Mononuclear cell (primary cell): ENCODE measurements around the gene GPC5. TPM values are rescaled to one million over a fixed set of nuclear protein-coding genes. Genes with fewer than 3 reads are reported as not detected.

Source experiments
- H3K27me3 ChIP-seq: 2 replicates; pipeline ENCODE4 v1.6.0; 2011; ENCODE audit warnings: low read length, control low read depth; ENCODE audit not compliant: insufficient read depth
- H3K4me1 ChIP-seq: 2 replicates; pipeline ENCODE4 v1.5.1; 2011; ENCODE audit warnings: mild to moderate bottlenecking, low read length, control low read depth; ENCODE audit not compliant: insufficient read depth
- H3K4me3 ChIP-seq: 2 replicates; pipeline ENCODE4 v1.5.1; 2011; ENCODE audit warnings: mild to moderate bottlenecking, low read length, moderate library complexity
- H3K9me3 ChIP-seq: 2 replicates; pipeline ENCODE4 v1.5.1; 2011; ENCODE audit warnings: low read depth, mild to moderate bottlenecking, control low read depth, low read length
- total RNA-seq: library from RNA; depleted of rRNA; stranded (reverse); fragments of >200 nt; gene quantifications from one replicate; pipeline ENCODE4 v1.2.3, GENCODE V29; 2012

GPC5 gene
- total RNA-seq, 1 donor, result 0.21 TPM

DNA sequence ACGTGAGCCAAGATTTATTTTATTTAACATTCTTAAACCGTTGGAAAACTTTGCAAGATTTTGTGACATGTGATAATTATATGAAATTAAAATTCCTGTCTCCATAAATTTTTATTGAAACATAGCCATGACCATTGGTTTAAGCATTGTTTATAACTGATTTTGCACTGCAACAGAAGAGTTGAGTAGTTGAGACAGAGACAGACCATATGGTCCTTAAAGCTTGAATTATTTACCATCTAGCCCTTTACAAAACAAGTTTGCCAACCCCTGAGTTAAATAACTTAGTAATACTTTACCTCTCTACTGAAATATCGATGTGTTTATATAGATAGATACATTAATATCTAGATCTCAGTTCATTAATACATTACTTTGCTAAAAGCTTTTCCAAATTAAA, 1014.1 kb downstream of the GPC5 start:
- Histone ChIP-seq H3K4me3 (no peak overlapping the region), H3K27me3 (no peaks in the 10 kb centered on the region), H3K4me1 (no peaks in the 10 kb centered on the region), H3K9me3 (peaks cover 4% of the 10 kb centered on the region)

DNA sequence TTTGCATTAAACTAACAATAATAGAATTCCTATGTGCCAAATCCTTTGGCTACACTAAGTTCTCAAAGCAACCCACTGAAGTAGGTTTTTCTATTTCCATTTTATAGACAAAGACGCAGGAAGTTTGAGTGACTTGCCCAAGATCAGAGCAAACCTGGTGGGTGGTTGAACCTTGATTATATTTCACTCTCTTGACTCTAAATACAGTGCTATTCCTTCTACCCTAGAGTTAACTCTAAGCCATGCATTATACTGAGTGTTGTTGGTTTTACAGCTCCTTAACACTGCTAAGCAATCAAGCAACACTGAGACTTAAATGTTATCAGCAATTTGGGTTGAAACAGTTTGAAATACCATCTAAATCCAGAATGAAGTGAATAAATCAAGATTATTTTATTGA, 1014.6 kb downstream of the GPC5 start:
- peaks cover 4% of the 10 kb centered on the region for H3K9me3 ChIP-seq
- no peaks in the 10 kb centered on the region for H3K27me3 ChIP-seq
- H3K4me3 ChIP-seq, result no peak overlapping the region
- H3K4me1 ChIP-seq, result no peaks in the 10 kb centered on the region

DNA sequence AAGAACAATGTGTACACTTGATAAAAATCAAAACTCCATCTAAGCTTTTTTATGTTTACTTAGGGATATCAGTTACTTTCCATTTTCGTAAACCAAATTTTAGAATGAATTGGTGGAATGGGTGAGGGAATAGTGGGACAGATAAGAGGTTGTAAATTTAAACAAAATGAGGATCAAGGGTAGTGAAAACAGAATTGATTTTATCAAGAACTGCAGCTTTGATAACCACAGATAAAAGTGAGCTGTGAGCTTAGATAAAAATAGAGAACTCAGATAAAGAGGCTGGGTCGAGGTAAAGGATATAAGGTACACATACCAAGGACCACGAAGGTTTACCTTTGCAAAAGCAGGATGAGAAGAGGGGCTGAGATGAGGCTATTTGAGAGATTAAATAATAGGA, 1015.0 kb downstream of the GPC5 start:
- Histone ChIP-seq H3K4me3 (no peak overlapping the region), H3K27me3 (no peaks in the 10 kb centered on the region)

DNA sequence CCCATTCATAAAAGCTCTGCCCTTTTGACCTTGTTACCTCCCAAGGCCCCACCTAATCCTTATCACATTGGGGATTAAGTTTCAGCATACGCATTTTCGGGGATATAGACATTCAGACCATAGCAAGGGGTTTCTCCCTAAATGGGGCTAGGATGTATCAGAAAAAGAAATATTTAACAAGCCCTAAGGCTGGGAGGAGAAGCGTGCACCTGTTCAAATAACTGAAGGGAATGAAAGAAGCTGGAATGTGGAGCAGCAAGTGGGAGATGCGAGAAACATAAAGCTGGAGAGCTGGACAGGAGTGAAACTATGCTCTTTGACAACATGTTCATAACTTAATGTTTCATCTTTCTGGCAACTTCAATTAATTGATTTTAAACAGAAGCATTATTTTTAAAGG, 1016.4 kb downstream of the GPC5 start:
- Histone ChIP-seq H3K4me3 (no peak overlapping the region), H3K9me3 (peaks cover 4% of the 10 kb centered on the region), H3K27me3 (no peaks in the 10 kb centered on the region), H3K4me1 (no peaks in the 10 kb centered on the region)

More for the DNA sequence above, 1015.0 kb downstream of the GPC5 start:
- Histone ChIP-seq H3K4me1 (no peaks in the 10 kb centered on the region), H3K9me3 (peaks cover 4% of the 10 kb centered on the region)

DNA sequence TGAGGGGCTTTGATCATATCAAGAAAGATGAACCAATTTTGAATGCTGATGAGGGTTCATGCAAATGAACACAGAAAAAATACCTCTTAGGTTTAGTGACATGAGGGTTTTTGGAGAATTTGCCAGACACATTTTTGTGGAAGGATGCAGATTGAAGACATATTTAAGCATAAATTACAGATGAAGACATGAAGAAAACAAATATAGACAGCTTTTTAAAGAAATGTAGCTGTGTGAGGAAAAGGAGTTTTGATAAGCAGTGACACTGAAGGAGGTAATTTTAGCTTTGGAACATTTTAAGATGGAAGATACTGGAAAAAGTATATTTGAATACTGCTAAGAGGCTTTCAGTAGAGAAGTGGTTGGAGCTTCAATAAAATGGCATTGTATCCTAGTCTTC, 1017.4 kb downstream of the GPC5 start:
- no peaks in the 10 kb centered on the region for H3K27me3 ChIP-seq
- H3K4me3 ChIP-seq, result no peak overlapping the region

DNA sequence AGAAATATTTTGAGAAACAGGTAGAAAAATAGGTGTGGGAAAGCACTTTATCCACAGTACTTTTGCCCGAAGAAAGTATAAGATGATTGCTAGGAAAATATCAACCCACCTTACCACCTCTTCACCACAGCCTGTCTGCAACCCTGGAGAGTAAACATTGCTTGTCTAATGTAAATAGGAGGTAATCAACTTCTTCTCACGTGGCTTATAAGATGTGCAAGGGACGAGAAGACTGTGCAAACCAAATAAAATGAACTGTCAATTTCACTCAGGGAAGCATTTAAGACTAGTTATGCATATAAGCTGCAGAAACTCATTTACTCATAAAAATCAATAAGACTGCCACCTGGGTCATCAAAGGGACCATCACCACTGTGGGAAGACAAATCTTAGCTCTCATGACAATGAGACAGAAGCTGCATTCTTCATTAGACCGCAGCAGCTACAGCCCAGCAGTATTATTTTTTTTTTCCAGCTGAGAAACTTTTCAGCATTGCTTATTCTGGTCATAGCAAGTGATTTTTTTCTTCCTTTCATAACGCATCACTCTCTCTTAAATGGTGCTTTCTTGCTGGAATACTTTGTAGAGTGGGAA, 1020.5 kb downstream of the GPC5 start:
- Histone ChIP-seq H3K4me1 (no peaks in the 10 kb centered on the region), H3K27me3 (no peaks in the 10 kb centered on the region), H3K9me3 (no peaks in the 10 kb centered on the region), H3K4me3 (no peak overlapping the region)

More for the DNA sequence above, 1017.4 kb downstream of the GPC5 start:
- Histone ChIP-seq H3K9me3 (peaks cover 4% of the 10 kb centered on the region), H3K4me1 (no peaks in the 10 kb centered on the region)

DNA sequence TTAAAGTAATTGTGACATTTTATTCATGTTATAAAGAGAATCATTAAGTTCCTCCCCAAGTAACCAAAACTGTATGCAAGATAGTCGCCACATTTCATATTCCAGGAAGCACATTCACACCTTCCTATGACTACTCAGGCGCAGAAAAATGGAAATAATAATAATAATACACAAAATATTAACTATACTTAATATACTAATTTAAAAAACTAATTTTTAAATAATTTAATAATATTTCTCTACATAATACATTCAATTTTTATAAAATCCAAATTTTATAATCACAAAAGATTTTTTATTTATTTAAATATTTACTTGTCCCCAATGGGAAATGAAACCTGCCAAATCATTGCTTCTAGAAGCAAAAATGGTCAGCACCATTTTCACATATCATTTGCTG, 1030.8 kb downstream of the GPC5 start:
- Histone ChIP-seq H3K27me3 (no peaks in the 10 kb centered on the region), H3K4me1 (no peaks in the 10 kb centered on the region), H3K9me3 (no peaks in the 10 kb centered on the region), H3K4me3 (no peak overlapping the region)

DNA sequence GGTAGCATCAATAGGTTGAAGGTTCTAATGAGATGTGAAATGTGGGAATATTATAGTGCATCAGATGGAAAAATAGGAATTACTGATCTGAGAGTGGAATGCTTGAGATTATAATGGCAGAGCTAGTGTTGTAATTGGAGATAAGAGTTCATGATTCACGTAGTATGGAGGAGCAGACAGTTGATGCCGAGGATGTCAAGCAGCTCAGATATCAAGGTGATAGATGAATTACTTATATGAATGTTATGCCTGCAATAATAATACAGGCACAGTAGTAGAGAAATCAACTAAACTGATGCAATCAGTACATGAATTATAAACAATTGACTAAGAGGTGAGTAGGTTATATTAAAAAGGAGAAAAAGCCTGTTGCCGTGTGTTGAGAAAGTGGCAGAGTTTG, 1035.0 kb downstream of the GPC5 start:
- Histone ChIP-seq H3K4me1 (no peaks in the 10 kb centered on the region), H3K9me3 (no peaks in the 10 kb centered on the region), H3K4me3 (no peak overlapping the region), H3K27me3 (no peaks in the 10 kb centered on the region)

DNA sequence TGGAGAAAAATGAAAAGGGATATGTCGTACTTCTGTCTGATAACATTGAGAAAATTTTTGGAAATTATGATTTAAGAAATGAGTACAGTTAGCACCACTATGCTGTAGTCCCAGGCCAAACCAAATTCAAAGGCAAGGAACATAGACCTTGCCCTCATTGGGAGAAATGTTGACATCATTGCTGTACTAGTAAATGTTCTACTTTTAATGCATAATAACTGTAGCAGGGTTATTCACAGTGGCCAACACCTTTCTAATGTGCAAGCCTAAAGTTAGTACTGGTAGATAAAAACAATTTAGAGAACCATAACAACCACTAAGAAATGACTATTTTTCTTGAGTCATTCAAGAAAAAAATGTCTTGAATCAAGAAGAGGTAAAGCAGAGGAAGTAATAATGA, 1035.5 kb downstream of the GPC5 start:
- no peaks in the 10 kb centered on the region for H3K27me3 ChIP-seq
- no peak overlapping the region for H3K4me3 ChIP-seq
- no peaks in the 10 kb centered on the region for H3K4me1 ChIP-seq
- H3K9me3 ChIP-seq, result no peaks in the 10 kb centered on the region

DNA sequence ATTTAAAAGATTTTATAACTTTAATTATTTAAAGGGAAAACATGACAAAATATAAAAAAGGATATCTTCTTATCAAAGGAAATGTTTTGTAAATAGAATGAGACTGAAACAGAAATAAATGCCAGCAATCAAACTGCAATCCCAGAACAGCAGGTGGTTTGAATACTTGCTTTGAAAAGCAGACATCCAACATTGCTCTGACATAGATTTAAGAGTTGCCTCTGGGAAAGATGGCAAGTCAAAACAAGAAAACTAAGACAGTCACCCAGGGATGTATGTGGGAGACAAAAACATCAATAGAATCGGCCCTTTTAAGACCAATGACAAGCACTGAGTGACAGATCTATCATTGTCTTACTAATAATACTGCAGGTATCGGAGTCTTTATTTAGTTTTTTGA, 1038.5 kb downstream of the GPC5 start:
- Histone ChIP-seq H3K9me3 (no peaks in the 10 kb centered on the region), H3K27me3 (no peaks in the 10 kb centered on the region), H3K4me1 (no peaks in the 10 kb centered on the region), H3K4me3 (no peak overlapping the region)

DNA sequence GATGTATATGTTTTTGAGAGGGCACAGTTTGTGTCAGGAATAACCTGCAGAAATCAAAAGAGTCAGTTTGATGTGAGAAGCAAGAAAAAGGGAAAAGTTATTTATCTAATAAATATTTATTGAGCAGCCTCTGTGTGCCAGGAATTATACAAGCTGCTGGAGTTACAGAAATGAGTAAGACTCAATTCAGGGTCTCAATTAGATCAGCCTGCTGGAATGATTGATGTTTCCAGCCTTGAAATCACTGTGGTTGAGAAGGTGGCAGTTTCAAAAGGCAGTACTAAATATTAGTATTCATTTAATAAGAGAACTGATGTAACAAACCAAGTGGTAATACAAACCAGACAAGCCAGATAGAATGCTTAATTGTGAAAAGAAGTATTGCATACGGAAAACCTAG, 1045.8 kb downstream of the GPC5 start:
- no peaks in the 10 kb centered on the region for H3K4me1 ChIP-seq
- H3K9me3 ChIP-seq, result peaks cover 7% of the 10 kb centered on the region
- H3K27me3 ChIP-seq, result no peaks in the 10 kb centered on the region
- H3K4me3 ChIP-seq, result no peak overlapping the region

DNA sequence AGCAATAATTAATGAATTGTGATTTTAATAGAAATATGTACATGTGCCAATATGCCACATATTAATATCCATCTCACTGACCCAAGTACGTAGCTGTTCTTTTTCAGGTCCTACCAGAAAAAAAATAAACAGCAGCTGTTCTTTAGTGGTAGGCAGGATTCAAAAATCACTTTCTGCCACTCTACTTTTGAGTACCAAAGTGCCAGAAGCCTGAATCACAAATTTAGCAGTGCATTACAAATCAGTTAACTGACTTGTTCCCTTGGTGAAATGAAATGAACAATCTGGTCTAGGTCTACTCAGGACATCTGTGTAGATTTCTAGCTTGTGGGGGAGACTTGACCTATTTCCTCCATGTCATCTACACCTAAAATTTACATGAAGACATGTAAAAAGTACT, 1052.6 kb downstream of the GPC5 start:
- H3K4me3 ChIP-seq, result no peak overlapping the region
- no peaks in the 10 kb centered on the region for H3K27me3 ChIP-seq
- H3K4me1 ChIP-seq, result no peaks in the 10 kb centered on the region
- H3K9me3 ChIP-seq, result peaks cover 14% of the 10 kb centered on the region

DNA sequence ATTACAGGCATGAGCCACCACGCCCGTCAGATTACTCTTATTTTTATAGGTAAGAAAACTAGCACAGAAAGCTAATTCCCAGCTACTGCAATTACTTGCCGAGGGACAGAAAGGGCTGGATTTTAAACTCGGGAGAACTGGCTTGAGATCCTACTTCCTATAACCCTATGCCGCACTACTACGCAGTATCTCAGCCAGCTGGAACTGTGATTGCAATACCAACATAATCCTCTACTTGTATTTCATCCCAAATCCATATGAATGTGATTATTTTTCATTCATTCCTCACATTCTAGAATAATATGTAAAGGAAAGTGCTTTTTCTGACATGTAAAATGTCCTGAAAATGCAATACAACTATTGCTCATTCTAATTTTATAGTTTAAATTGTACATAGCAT, 1054.4 kb downstream of the GPC5 start:
- Histone ChIP-seq H3K9me3 (peaks cover 9% of the 10 kb centered on the region), H3K27me3 (no peaks in the 10 kb centered on the region), H3K4me1 (no peaks in the 10 kb centered on the region), H3K4me3 (no peak overlapping the region)

DNA sequence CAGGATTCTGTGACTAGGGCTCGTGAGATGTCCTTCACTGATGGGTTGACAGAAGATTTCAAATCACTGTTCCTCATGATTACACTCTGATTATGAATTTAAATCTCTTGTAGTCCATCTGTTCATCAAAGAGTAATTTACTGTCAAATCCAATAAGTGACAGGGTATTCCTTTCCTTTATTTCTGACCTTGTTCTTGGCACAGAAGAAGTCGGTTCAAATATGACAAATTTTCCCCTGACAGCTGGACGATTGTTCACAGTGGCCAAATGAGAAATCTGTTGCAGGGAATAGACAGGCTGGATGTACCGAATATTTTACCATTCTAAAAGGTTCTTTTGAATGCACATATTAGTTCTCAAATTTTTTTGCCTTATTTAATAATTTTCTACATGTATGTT, 1060.9 kb downstream of the GPC5 start:
- H3K27me3 ChIP-seq, result no peaks in the 10 kb centered on the region
- no peaks in the 10 kb centered on the region for H3K9me3 ChIP-seq
- no peaks in the 10 kb centered on the region for H3K4me1 ChIP-seq
- no peak overlapping the region for H3K4me3 ChIP-seq

DNA sequence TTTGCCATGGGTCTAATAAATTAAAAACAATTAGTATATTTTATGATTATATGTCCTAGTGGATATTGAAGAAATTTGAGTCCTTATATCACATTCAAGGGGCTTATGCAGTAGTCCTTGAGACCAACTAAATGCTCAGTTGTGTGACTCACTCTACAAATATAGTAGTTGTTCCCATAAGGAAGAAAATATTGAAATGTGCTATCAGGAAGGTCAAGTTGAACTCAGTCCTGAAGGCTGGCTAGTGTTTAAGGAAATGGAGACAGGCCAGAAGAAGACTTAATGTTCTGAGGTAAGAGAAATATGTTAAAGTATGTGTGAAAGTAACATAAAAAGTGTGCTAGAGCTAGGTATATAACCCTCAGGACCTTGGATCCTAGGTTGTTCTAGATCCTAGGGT, 1062.1 kb downstream of the GPC5 start:
- no peaks in the 10 kb centered on the region for H3K27me3 ChIP-seq

DNA sequence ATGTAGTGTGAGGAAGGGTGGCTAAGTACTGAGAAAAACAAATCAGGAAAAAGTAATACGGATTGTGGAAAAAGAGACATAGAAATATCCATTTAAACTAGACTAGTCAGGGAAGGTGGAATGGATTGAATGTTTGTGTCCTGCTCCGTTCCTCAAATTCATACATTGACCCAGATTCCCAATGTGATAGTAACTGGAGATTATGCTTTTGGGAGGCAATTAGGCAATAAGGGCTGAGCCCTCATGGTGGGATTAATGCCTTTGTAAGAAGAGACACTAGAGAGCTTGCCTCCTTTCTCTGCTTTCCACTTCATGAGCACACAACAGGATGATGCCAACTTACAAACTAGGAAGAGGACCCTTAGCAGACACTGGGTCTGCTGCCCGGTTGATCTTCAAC, 1063.0 kb downstream of the GPC5 start:
- no peaks in the 10 kb centered on the region for H3K27me3 ChIP-seq
- no peaks in the 10 kb centered on the region for H3K4me1 ChIP-seq
- H3K9me3 ChIP-seq, result no peaks in the 10 kb centered on the region
- no peak overlapping the region for H3K4me3 ChIP-seq

More for the DNA sequence above, 1062.1 kb downstream of the GPC5 start:
- no peaks in the 10 kb centered on the region for H3K4me1 ChIP-seq
- H3K4me3 ChIP-seq, result no peak overlapping the region
- H3K9me3 ChIP-seq, result no peaks in the 10 kb centered on the region
